HEK293 (cell line): ENCODE data around the gene WASF1.
A peak's percentile ranks its signal among the peaks of the same experiment; 100 is the strongest.

Source experiments
- CTCF ChIA-PET: fragments of 350-600 bp; formaldehyde crosslinking; extraction: SDS; loops from one replicate; lab custom pipeline; 2021; ENCODE audit warnings: antibody characterized with exemption; lab: Yijun Ruan, JAX
- POLR2A ChIA-PET: fragments of 300-600 bp; formaldehyde crosslinking; extraction: SDS; loops from one replicate; lab custom pipeline; 2020; ENCODE audit warnings: antibody characterized with exemption, inconsistent platforms; lab: Yijun Ruan, JAX
- H3K27ac ChIP-seq: fragments of 200-500 bp; sonication (Bioruptor generic); 2 replicates; pipeline ENCODE4 v1.5.1; 2014; ENCODE audit warnings: low read depth, low read length, control low read depth, inconsistent platforms; ENCODE audit errors: extremely low read depth
- H3K36me3 ChIP-seq, 2 experiments: fragments of 200-500 bp in 1 of 2; sonication (Bioruptor generic) in 1 of 2; 1 replicate in 1 of 2; 2 replicates in 1 of 2; pipeline ENCODE4 v1.5.1; 2014 to 2017; ENCODE audit warnings: inconsistent platforms in 2 of 2, low read length in 2 of 2; ENCODE audit not compliant: control insufficient read depth in 2 of 2, insufficient read depth in 1 of 2
- H3K4me1 ChIP-seq: fragments of 200-500 bp; sonication (Bioruptor generic); 2 replicates; pipeline ENCODE4 v1.5.1; 2014; ENCODE audit warnings: mild to moderate bottlenecking, low read length, inconsistent platforms; ENCODE audit not compliant: control insufficient read depth, insufficient read depth
- H3K4me3 ChIP-seq: 2 replicates; pipeline ENCODE4 v1.5.1; 2011; ENCODE audit warnings: low read depth, mild to moderate bottlenecking, control low read depth, low read length, moderate library complexity
- H3K9me3 ChIP-seq: fragments of 200-500 bp; sonication (Bioruptor generic); 2 replicates; pipeline ENCODE4 v1.5.1; 2014; ENCODE audit warnings: low read depth, low read length, inconsistent platforms; ENCODE audit not compliant: control insufficient read depth, insufficient read depth
- BCL11B ChIP-seq: fragments of 450-650 bp; formaldehyde crosslinking; IDR thresholded peaks from 2 replicates; pipeline ENCODE4 v1.5.1; 2016; ENCODE audit warnings: low read depth, missing biosample characterization, missing genetic modification characterization
- GLI4 ChIP-seq: fragments of 450-650 bp; formaldehyde crosslinking; IDR thresholded peaks from 2 replicates; pipeline ENCODE4 v1.5.1; 2016; ENCODE audit warnings: missing biosample characterization, missing genetic modification characterization
- IKZF3 ChIP-seq: fragments of 450-650 bp; IDR thresholded peaks from 2 replicates; pipeline ENCODE4 v1.5.0; 2018; ENCODE audit warnings: missing biosample characterization, mild to moderate bottlenecking, missing genetic modification characterization, moderate library complexity
- REPIN1 ChIP-seq: fragments of 450-650 bp; formaldehyde crosslinking; IDR thresholded peaks from 2 replicates; pipeline ENCODE4 v1.5.1; 2017; ENCODE audit warnings: missing biosample characterization, missing genetic modification characterization, low read depth
- ZBTB1 ChIP-seq: fragments of 450-650 bp; formaldehyde crosslinking; IDR thresholded peaks from 2 replicates; pipeline ENCODE4 v1.5.1; 2016; ENCODE audit warnings: missing biosample characterization, missing genetic modification characterization
- ZBTB17 ChIP-seq: fragments of 450-650 bp; formaldehyde crosslinking; IDR thresholded peaks from 2 replicates; pipeline ENCODE4 v1.5.1; 2016; ENCODE audit warnings: missing biosample characterization, missing genetic modification characterization
- ZBTB26 ChIP-seq: fragments of 450-650 bp; formaldehyde crosslinking; optimal IDR thresholded peaks from 2 replicates; pipeline ENCODE3; 2016; ENCODE audit warnings: missing biosample characterization, mild to moderate bottlenecking, missing genetic modification characterization
- ZBTB44 ChIP-seq: fragments of 450-650 bp; IDR thresholded peaks from 2 replicates; pipeline ENCODE4 v1.5.1; 2018; ENCODE audit warnings: missing biosample characterization, mild to moderate bottlenecking, missing genetic modification characterization
- ZFP3 ChIP-seq: fragments of 450-650 bp; formaldehyde crosslinking; IDR thresholded peaks from 2 replicates; pipeline ENCODE4 v1.5.1; 2016; ENCODE audit warnings: low read depth, missing biosample characterization, missing genetic modification characterization
- ZIC2 ChIP-seq: fragments of 450-650 bp; formaldehyde crosslinking; IDR thresholded peaks from 2 replicates; pipeline ENCODE4 v1.5.1; 2016; ENCODE audit warnings: missing biosample characterization, missing genetic modification characterization
- ZNF10 ChIP-seq: fragments of 450-650 bp; formaldehyde crosslinking; IDR thresholded peaks from 2 replicates; pipeline ENCODE4 v1.5.1; 2017; ENCODE audit warnings: missing biosample characterization, missing genetic modification characterization
- ZNF146 ChIP-seq: fragments of 450-650 bp; formaldehyde crosslinking; IDR thresholded peaks from 2 replicates; pipeline ENCODE4 v1.5.1; 2016; ENCODE audit warnings: missing biosample characterization, missing genetic modification characterization
- ZNF169 ChIP-seq: fragments of 450-650 bp; formaldehyde crosslinking; IDR thresholded peaks from 2 replicates; pipeline ENCODE4 v1.5.1; 2016; ENCODE audit warnings: missing biosample characterization, missing genetic modification characterization
- ZNF184 ChIP-seq: fragments of 450-650 bp; IDR thresholded peaks from 2 replicates; pipeline ENCODE4 v1.5.1; 2018; ENCODE audit warnings: missing biosample characterization, mild to moderate bottlenecking, missing genetic modification characterization
- ZNF24 ChIP-seq: fragments of 450-650 bp; formaldehyde crosslinking; IDR thresholded peaks from 2 replicates; pipeline ENCODE4 v1.5.1; 2016; ENCODE audit warnings: missing biosample characterization, missing genetic modification characterization
- ZNF248 ChIP-seq: fragments of 450-650 bp; formaldehyde crosslinking; IDR thresholded peaks from 2 replicates; pipeline ENCODE4 v1.5.1; 2017; ENCODE audit warnings: missing biosample characterization, missing genetic modification characterization
- ZNF26 ChIP-seq: fragments of 450-650 bp; formaldehyde crosslinking; IDR thresholded peaks from 2 replicates; pipeline ENCODE4 v1.5.1; 2016; ENCODE audit warnings: missing biosample characterization, missing genetic modification characterization
- ZNF266 ChIP-seq: fragments of 450-650 bp; formaldehyde crosslinking; IDR thresholded peaks from 2 replicates; pipeline ENCODE4 v1.5.1; 2016; ENCODE audit warnings: missing biosample characterization, missing genetic modification characterization, low read depth
- ZNF398 ChIP-seq: fragments of 450-650 bp; formaldehyde crosslinking; IDR thresholded peaks from 2 replicates; pipeline ENCODE4 v1.5.1; 2017; ENCODE audit warnings: missing biosample characterization, missing genetic modification characterization
- ZNF404 ChIP-seq: fragments of 450-650 bp; formaldehyde crosslinking; IDR thresholded peaks from 2 replicates; pipeline ENCODE4 v1.5.1; 2017; ENCODE audit warnings: missing biosample characterization, missing genetic modification characterization
- ZNF423 ChIP-seq: fragments of 450-650 bp; formaldehyde crosslinking; IDR thresholded peaks from 2 replicates; pipeline ENCODE4 v1.5.1; 2016; ENCODE audit warnings: missing biosample characterization, missing genetic modification characterization
- ZNF513 ChIP-seq: fragments of 450-650 bp; IDR thresholded peaks from 2 replicates; pipeline ENCODE4 v1.5.1; 2018; ENCODE audit warnings: missing biosample characterization, missing genetic modification characterization
- ZNF529 ChIP-seq: fragments of 450-650 bp; formaldehyde crosslinking; IDR thresholded peaks from 2 replicates; pipeline ENCODE4 v1.5.1; 2017; ENCODE audit warnings: missing genetic modification characterization, missing biosample characterization; ENCODE audit not compliant: insufficient replicate concordance
- ZNF585B ChIP-seq: fragments of 450-650 bp; formaldehyde crosslinking; IDR thresholded peaks from 2 replicates; pipeline ENCODE4 v1.5.1; 2016; ENCODE audit warnings: missing biosample characterization, missing genetic modification characterization
- ZNF600 ChIP-seq: fragments of 450-650 bp; formaldehyde crosslinking; IDR thresholded peaks from 2 replicates; pipeline ENCODE4 v1.5.1; 2016; ENCODE audit warnings: missing biosample characterization, missing genetic modification characterization
- ZNF610 ChIP-seq: fragments of 450-650 bp; formaldehyde crosslinking; IDR thresholded peaks from 2 replicates; pipeline ENCODE4 v1.5.1; 2016; ENCODE audit warnings: missing biosample characterization, missing genetic modification characterization, borderline replicate concordance
- ZNF629 ChIP-seq: fragments of 450-650 bp; formaldehyde crosslinking; IDR thresholded peaks from 2 replicates; pipeline ENCODE4 v1.5.1; 2017; ENCODE audit warnings: missing biosample characterization, missing genetic modification characterization
- ZNF677 ChIP-seq: fragments of 450-650 bp; IDR thresholded peaks from 2 replicates; pipeline ENCODE4 v1.5.0; 2018; ENCODE audit warnings: missing biosample characterization, mild to moderate bottlenecking, missing genetic modification characterization, moderate library complexity
- ZNF76 ChIP-seq: fragments of 450-650 bp; formaldehyde crosslinking; IDR thresholded peaks from 2 replicates; pipeline ENCODE4; 2016; ENCODE audit warnings: low read depth, missing biosample characterization, missing genetic modification characterization, borderline replicate concordance

The WASF1 gene

GRCh38 chr6:110180228-110181008 is 948 bp upstream of the WASF1 start, which contains the start of gene CDC40:
TSS of gene CDC40 (plus strand) at chr6:110180427. CDS start at chr6:110180445, 18 bp downstream.
- H3K4me3 ChIP-seq: peak within 1 kb of the TSS; percentile 76
- CTCF ChIA-PET: interaction anchor here (0.6 to 1.0 kb wide), 6 partner anchors 20 to 313 kb away, joined by 3 to 6 read pairs (median 4); no protein-coding TSS in a partner anchor
- H3K9me3 ChIP-seq: no peaks in the 10 kb centered on the region
- POLR2A ChIA-PET: interaction anchor here (0.6 to 1.4 kb wide), 9 partner anchors 16 to 908 kb away, joined by 3 to 5 read pairs (median 4); no protein-coding TSS in a partner anchor
- H3K27ac ChIP-seq: peak within 1 kb of the TSS; percentile 97
- peaks cover 16% of the 10 kb centered on the region for H3K4me1 ChIP-seq
- peaks cover 0 to 15% of the 10 kb centered on the region in 2 experiments; a peak in 1 of 3 replicates for H3K36me3 ChIP-seq
- TF ChIP-seq ZNF24 (no peak), ZNF610 (tag by site-specific recombination) (no peak), IKZF3 (no peak), GLI4 (tag by site-specific recombination) (no peak), ZNF629 (tag by site-specific recombination) (no peak; the same call in 1 of the 2 replicates), ZNF26 (tag by site-specific recombination) (no peak), ZBTB1 (tag by site-specific recombination) (no peak), ZBTB17 (tag by site-specific recombination) (0 out of 2 replicates have a peak, but pooled peaks have one; percentile 1), ZNF398 (tag by site-specific recombination) (no peak), ZBTB26 (tag by site-specific recombination) (no peak), ZNF513 (tag by site-specific recombination) (0 out of 2 replicates have a peak, but pooled peaks have one; percentile 43), ZNF600 (tag by site-specific recombination) (peak; percentile 95), ZNF76 (tag by site-specific recombination) (peak; percentile 82), ZNF184 (tag by site-specific recombination) (peak; percentile 75), ZNF169 (tag by site-specific recombination) (no peak), BCL11B (no peak), ZIC2 (tag by site-specific recombination) (no peak), ZNF10 (tag by site-specific recombination) (no peak), ZBTB44 (no peak; the same call in 1 of the 2 replicates), ZNF585B (tag by site-specific recombination) (no peak), ZNF423 (no peak), ZNF404 (tag by site-specific recombination) (no peak), ZNF248 (no peak), ZNF677 (tag by site-specific recombination) (no peak), ZNF146 (tag by site-specific recombination) (no peak), ZNF529 (tag by site-specific recombination) (no peak), REPIN1 (tag by site-specific recombination) (no peak), ZNF266 (tag by site-specific recombination) (no peak), ZFP3 (no peak)
